Measurements from ENCODE around the gene CXXC5. TPM values are rescaled to one million over a fixed set of nuclear protein-coding genes. Genes with fewer than 3 reads are reported as not detected.

Gene CXXC5
- total and polyA plus RNA-seq, 2 experiments from 2014 or later, result 81.4 to 168 TPM

GRCh38 chr5:139650031-139650688, 2.0 kb downstream of the CXXC5 start:
- peaks cover 72% of the 10 kb centered on the region for H3K79me2 ChIP-seq (ENCODE audit: insufficient read depth)

GRCh38 chr5:139650689-139651042, 2.5 kb downstream of the CXXC5 start:
- in situ Hi-C loops (cut with MboI), result no loop called here
- H3K36me3 ChIP-seq (ENCODE audit: low read depth), result no peaks in the 10 kb centered on the region
- no peaks in the 10 kb centered on the region for H4K20me1 ChIP-seq (ENCODE audit: insufficient read depth)
- DNase-seq, result peak; percentile 43
- H3K4me3 ChIP-seq, result peak overlapping the region; percentile 93
- H3K27me3 ChIP-seq (replicated peaks; ENCODE audit: insufficient read depth), result no peaks in the 10 kb centered on the region
- peak overlapping the region; percentile 81 for H3K4me2 ChIP-seq (ENCODE audit: unreplicated experiment)
- H3K4me1 ChIP-seq (ENCODE audit: insufficient read depth), result peaks cover 48% of the 10 kb centered on the region
- H3K79me2 ChIP-seq (ENCODE audit: insufficient read depth), result peaks cover 77% of the 10 kb centered on the region
- peaks cover 37% of the 10 kb centered on the region for H3F3A ChIP-seq (ENCODE audit: insufficient read depth)
- no peak overlapping the region for H2AFZ ChIP-seq
- TF ChIP-seq EZH2phosphoT487 (IDR thresholded peaks at IDR 0.05; ENCODE audit: insufficient read depth, low read depth) (no peak), EZH2 (IDR thresholded peaks at IDR 0.05; ENCODE audit: insufficient read depth, poor library complexity, severe bottlenecking) (no peak)
- peak overlapping the region; percentile 90 for H3K9ac ChIP-seq
- peak overlapping the region; percentile 98 for H3K27ac ChIP-seq
- 2 to 3% methylated on average over 12 to 13 of the region's 13 CpGs for WGBS, 2 experiments (ENCODE audit: low coverage in 1 of 2, low lambda C conversion rate in 2 of 2, missing lambda C conversion rate in 2 of 2)
- no peaks in the 10 kb centered on the region for H3K9me2 ChIP-seq (ENCODE audit: insufficient read depth)
- no peaks in the 10 kb centered on the region for H3K9me3 ChIP-seq (ENCODE audit: low read depth)

More at GRCh38 chr5:139650031-139650688, 2.0 kb downstream of the CXXC5 start:
- H2AFZ ChIP-seq, result no peak overlapping the region
- TF ChIP-seq EZH2phosphoT487 (IDR thresholded peaks at IDR 0.05; ENCODE audit: insufficient read depth, low read depth) (no peak), EZH2 (IDR thresholded peaks at IDR 0.05; ENCODE audit: insufficient read depth, poor library complexity, severe bottlenecking) (no peak)
- no peaks in the 10 kb centered on the region for H4K20me1 ChIP-seq (ENCODE audit: insufficient read depth)
- peaks cover 37% of the 10 kb centered on the region for H3F3A ChIP-seq (ENCODE audit: insufficient read depth)
- no peaks in the 10 kb centered on the region for H3K9me2 ChIP-seq (ENCODE audit: insufficient read depth)
- H3K9ac ChIP-seq, result peak overlapping the region; percentile 90
- 1% methylated on average over 29 to 48 of the region's 48 CpGs for WGBS, 2 experiments (ENCODE audit: low coverage in 1 of 2, low lambda C conversion rate in 2 of 2, missing lambda C conversion rate in 2 of 2)
- H3K4me1 ChIP-seq (ENCODE audit: insufficient read depth), result peaks cover 43% of the 10 kb centered on the region
- H3K36me3 ChIP-seq (ENCODE audit: low read depth), result no peaks in the 10 kb centered on the region
- H3K4me2 ChIP-seq (ENCODE audit: unreplicated experiment), result peak overlapping the region; percentile 81
- H3K27me3 ChIP-seq (replicated peaks; ENCODE audit: insufficient read depth), result no peaks in the 10 kb centered on the region
- H3K9me3 ChIP-seq (ENCODE audit: low read depth), result no peaks in the 10 kb centered on the region
- peak; percentile 66 for DNase-seq
- in situ Hi-C loops (cut with MboI), result no loop called here
- H3K4me3 ChIP-seq, result peak overlapping the region; percentile 93
- H3K27ac ChIP-seq, result peak overlapping the region; percentile 98

- no peaks in the 10 kb centered on the region for H4K20me1 ChIP-seq (ENCODE audit: insufficient read depth)
- H3K9ac ChIP-seq, result peak overlapping the region; percentile 90
- no peak for TF ChIP-seq EZH2 (IDR thresholded peaks at IDR 0.05; ENCODE audit: insufficient read depth, poor library complexity, severe bottlenecking)
- no peak for TF ChIP-seq EZH2phosphoT487 (IDR thresholded peaks at IDR 0.05; ENCODE audit: insufficient read depth, low read depth)
- peak overlapping the region; percentile 93 for H3K4me3 ChIP-seq
- no peaks in the 10 kb centered on the region for H3K9me3 ChIP-seq (ENCODE audit: low read depth)
- H3K79me2 ChIP-seq (ENCODE audit: insufficient read depth), result peaks cover 83% of the 10 kb centered on the region
- H3F3A ChIP-seq (ENCODE audit: insufficient read depth), result peaks cover 37% of the 10 kb centered on the region
- H3K36me3 ChIP-seq (ENCODE audit: low read depth), result no peaks in the 10 kb centered on the region
- peak overlapping the region; percentile 81 for H3K4me2 ChIP-seq (ENCODE audit: unreplicated experiment)
- in situ Hi-C loops (cut with MboI), result no loop called here
- no peaks in the 10 kb centered on the region for H3K9me2 ChIP-seq (ENCODE audit: insufficient read depth)
- DNase-seq, result peak; percentile 63
- H3K4me1 ChIP-seq (ENCODE audit: insufficient read depth), result peaks cover 54% of the 10 kb centered on the region
- peak overlapping the region; percentile 98 for H3K27ac ChIP-seq
- H2AFZ ChIP-seq, result no peak overlapping the region
- H3K27me3 ChIP-seq (replicated peaks; ENCODE audit: insufficient read depth), result no peaks in the 10 kb centered on the region
- 9 to 10% methylated on average over 13 to 14 of the region's 14 CpGs for WGBS, 2 experiments (ENCODE audit: low coverage in 1 of 2, low lambda C conversion rate in 2 of 2, missing lambda C conversion rate in 2 of 2)
Observed at GRCh38 chr5:139651043-139651834, 3.1 kb downstream of the CXXC5 start.

- peaks cover 46% of the 10 kb centered on the region for H3F3A ChIP-seq (ENCODE audit: insufficient read depth)
- H3K9ac ChIP-seq, result peak overlapping the region; percentile 90
- DNase-seq, result peak; percentile 95
- H3K27me3 ChIP-seq (replicated peaks; ENCODE audit: insufficient read depth), result no peaks in the 10 kb centered on the region
- H3K36me3 ChIP-seq (ENCODE audit: low read depth), result no peaks in the 10 kb centered on the region
- peak overlapping the region; percentile 93 for H3K4me3 ChIP-seq
- peaks cover 62% of the 10 kb centered on the region for H3K4me1 ChIP-seq (ENCODE audit: insufficient read depth)
- TF ChIP-seq EZH2 (IDR thresholded peaks at IDR 0.05; ENCODE audit: insufficient read depth, poor library complexity, severe bottlenecking) (no peak), EZH2phosphoT487 (IDR thresholded peaks at IDR 0.05; ENCODE audit: insufficient read depth, low read depth) (no peak)
- H3K9me2 ChIP-seq (ENCODE audit: insufficient read depth), result no peaks in the 10 kb centered on the region
- peak overlapping the region; percentile 98 for H3K27ac ChIP-seq
- no peaks in the 10 kb centered on the region for H4K20me1 ChIP-seq (ENCODE audit: insufficient read depth)
- H3K9me3 ChIP-seq (ENCODE audit: low read depth), result no peaks in the 10 kb centered on the region
- peaks cover 91% of the 10 kb centered on the region for H3K79me2 ChIP-seq (ENCODE audit: insufficient read depth)
- no peak overlapping the region for H2AFZ ChIP-seq
- H3K4me2 ChIP-seq (ENCODE audit: unreplicated experiment), result peak overlapping the region; percentile 81
- WGBS, 2 experiments (ENCODE audit: low coverage in 1 of 2, low lambda C conversion rate in 2 of 2, missing lambda C conversion rate in 2 of 2), result 1% methylated on average over 20 to 23 of the region's 23 CpGs
- in situ Hi-C loops (cut with MboI), result no loop called here
Observed at GRCh38 chr5:139651853-139652787, 4.0 kb downstream of the CXXC5 start.

Measured in GM23248 (cell line).